ENCODE results near the gene KAT8. TPM values are rescaled to one million over a fixed set of nuclear protein-coding genes. Genes with fewer than 3 reads are reported as not detected.

Gene KAT8
- total and polyA plus RNA-seq, 9 of the 15 experiments (the other 6 are each of a cell fraction or from before 2014, with no cell fraction given) = 10.0 to 98.5 (median 76.4) TPM

DNA sequence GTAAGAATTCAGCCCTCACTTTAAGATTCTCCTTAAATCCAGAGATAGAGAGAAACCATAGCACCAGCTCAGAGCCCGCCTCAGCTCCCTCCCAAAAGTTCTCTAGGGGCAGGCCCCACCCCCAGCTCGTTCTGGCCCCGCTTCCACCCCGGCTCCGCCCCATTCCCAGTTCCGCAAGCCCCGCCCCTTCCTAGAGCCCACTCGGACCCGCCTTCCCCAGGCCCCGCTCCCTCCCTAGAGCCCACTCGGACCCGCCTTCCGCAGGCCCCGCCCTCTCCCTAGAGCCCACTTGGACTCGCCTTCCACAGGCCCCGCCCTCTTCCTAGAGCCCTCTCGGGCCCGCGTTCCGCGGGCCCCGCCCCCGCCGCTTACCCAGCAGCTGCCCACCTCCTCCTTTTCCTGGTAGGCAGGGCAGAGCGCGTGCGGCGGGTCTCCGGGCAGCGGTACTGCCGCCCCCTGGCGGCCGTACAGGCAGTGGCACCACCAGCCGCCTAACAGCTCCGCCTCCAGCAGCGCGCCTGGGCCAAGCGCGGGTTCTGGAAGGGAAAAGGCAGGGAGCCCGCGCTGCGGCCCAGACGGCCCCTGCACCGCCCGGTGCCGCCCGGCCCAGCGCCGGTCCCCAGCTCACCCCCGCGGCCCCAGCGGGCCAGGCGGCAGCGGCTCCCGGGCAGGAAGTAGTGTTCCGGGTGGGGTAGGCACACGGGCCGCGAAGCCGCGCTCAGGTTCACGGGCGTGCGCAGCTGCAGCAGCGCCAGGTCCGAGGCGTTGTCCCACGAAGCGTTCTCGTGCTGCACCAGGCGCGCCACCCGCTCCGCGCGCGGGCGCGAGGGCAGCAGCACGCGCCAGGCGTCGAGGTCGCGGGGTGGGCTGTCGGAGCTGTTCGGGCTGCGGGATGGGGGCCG is 24.9 kb downstream of the KAT8 start (continued):
- TF ChIP-seq, protein P1, sequence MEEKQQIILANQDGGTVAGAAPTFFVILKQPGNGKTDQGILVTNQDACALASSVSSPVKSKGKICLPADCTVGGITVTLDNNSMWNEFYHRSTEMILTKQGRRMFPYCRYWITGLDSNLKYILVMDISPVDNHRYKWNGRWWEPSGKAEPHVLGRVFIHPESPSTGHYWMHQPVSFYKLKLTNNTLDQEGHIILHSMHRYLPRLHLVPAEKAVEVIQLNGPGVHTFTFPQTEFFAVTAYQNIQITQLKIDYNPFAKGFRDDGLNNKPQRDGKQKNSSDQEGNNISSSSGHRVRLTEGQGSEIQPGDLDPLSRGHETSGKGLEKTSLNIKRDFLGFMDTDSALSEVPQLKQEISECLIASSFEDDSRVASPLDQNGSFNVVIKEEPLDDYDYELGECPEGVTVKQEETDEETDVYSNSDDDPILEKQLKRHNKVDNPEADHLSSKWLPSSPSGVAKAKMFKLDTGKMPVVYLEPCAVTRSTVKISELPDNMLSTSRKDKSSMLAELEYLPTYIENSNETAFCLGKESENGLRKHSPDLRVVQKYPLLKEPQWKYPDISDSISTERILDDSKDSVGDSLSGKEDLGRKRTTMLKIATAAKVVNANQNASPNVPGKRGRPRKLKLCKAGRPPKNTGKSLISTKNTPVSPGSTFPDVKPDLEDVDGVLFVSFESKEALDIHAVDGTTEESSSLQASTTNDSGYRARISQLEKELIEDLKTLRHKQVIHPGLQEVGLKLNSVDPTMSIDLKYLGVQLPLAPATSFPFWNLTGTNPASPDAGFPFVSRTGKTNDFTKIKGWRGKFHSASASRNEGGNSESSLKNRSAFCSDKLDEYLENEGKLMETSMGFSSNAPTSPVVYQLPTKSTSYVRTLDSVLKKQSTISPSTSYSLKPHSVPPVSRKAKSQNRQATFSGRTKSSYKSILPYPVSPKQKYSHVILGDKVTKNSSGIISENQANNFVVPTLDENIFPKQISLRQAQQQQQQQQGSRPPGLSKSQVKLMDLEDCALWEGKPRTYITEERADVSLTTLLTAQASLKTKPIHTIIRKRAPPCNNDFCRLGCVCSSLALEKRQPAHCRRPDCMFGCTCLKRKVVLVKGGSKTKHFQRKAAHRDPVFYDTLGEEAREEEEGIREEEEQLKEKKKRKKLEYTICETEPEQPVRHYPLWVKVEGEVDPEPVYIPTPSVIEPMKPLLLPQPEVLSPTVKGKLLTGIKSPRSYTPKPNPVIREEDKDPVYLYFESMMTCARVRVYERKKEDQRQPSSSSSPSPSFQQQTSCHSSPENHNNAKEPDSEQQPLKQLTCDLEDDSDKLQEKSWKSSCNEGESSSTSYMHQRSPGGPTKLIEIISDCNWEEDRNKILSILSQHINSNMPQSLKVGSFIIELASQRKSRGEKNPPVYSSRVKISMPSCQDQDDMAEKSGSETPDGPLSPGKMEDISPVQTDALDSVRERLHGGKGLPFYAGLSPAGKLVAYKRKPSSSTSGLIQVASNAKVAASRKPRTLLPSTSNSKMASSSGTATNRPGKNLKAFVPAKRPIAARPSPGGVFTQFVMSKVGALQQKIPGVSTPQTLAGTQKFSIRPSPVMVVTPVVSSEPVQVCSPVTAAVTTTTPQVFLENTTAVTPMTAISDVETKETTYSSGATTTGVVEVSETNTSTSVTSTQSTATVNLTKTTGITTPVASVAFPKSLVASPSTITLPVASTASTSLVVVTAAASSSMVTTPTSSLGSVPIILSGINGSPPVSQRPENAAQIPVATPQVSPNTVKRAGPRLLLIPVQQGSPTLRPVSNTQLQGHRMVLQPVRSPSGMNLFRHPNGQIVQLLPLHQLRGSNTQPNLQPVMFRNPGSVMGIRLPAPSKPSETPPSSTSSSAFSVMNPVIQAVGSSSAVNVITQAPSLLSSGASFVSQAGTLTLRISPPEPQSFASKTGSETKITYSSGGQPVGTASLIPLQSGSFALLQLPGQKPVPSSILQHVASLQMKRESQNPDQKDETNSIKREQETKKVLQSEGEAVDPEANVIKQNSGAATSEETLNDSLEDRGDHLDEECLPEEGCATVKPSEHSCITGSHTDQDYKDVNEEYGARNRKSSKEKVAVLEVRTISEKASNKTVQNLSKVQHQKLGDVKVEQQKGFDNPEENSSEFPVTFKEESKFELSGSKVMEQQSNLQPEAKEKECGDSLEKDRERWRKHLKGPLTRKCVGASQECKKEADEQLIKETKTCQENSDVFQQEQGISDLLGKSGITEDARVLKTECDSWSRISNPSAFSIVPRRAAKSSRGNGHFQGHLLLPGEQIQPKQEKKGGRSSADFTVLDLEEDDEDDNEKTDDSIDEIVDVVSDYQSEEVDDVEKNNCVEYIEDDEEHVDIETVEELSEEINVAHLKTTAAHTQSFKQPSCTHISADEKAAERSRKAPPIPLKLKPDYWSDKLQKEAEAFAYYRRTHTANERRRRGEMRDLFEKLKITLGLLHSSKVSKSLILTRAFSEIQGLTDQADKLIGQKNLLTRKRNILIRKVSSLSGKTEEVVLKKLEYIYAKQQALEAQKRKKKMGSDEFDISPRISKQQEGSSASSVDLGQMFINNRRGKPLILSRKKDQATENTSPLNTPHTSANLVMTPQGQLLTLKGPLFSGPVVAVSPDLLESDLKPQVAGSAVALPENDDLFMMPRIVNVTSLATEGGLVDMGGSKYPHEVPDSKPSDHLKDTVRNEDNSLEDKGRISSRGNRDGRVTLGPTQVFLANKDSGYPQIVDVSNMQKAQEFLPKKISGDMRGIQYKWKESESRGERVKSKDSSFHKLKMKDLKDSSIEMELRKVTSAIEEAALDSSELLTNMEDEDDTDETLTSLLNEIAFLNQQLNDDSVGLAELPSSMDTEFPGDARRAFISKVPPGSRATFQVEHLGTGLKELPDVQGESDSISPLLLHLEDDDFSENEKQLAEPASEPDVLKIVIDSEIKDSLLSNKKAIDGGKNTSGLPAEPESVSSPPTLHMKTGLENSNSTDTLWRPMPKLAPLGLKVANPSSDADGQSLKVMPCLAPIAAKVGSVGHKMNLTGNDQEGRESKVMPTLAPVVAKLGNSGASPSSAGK (IDR thresholded peaks at IDR 0.05) = peak; percentile 73
- peak; percentile 70 for TF ChIP-seq EGR1 (conservative IDR thresholded peaks at IDR 0.05)
- no peak for TF ChIP-seq CREB1 (IDR thresholded peaks at IDR 0.05)
- peak; percentile 65 for TF ChIP-seq CREB1 (CRISPR knock-in tag; IDR thresholded peaks at IDR 0.05)
- TF ChIP-seq MEF2D (tag; conservative IDR thresholded peaks at IDR 0.05; ENCODE audit: low read depth) = no peak
- TF ChIP-seq, protein P2, sequence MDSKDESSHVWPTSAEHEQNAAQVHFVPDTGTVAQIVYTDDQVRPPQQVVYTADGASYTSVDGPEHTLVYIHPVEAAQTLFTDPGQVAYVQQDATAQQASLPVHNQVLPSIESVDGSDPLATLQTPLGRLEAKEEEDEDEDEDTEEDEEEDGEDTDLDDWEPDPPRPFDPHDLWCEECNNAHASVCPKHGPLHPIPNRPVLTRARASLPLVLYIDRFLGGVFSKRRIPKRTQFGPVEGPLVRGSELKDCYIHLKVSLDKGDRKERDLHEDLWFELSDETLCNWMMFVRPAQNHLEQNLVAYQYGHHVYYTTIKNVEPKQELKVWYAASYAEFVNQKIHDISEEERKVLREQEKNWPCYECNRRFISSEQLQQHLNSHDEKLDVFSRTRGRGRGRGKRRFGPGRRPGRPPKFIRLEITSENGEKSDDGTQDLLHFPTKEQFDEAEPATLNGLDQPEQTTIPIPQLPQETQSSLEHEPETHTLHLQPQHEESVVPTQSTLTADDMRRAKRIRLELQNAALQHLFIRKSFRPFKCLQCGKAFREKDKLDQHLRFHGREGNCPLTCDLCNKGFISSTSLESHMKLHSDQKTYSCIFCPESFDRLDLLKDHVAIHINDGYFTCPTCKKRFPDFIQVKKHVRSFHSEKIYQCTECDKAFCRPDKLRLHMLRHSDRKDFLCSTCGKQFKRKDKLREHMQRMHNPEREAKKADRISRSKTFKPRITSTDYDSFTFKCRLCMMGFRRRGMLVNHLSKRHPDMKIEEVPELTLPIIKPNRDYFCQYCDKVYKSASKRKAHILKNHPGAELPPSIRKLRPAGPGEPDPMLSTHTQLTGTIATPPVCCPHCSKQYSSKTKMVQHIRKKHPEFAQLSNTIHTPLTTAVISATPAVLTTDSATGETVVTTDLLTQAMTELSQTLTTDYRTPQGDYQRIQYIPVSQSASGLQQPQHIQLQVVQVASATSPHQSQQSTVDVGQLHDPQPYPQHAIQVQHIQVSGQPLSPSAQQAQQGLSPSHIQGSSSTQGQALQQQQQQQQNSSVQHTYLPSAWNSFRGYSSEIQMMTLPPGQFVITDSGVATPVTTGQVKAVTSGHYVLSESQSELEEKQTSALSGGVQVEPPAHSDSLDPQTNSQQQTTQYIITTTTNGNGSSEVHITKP (IDR thresholded peaks at IDR 0.05; ENCODE audit: partially characterized antibody) = peak; percentile 83
- TF ChIP-seq, protein P3, sequence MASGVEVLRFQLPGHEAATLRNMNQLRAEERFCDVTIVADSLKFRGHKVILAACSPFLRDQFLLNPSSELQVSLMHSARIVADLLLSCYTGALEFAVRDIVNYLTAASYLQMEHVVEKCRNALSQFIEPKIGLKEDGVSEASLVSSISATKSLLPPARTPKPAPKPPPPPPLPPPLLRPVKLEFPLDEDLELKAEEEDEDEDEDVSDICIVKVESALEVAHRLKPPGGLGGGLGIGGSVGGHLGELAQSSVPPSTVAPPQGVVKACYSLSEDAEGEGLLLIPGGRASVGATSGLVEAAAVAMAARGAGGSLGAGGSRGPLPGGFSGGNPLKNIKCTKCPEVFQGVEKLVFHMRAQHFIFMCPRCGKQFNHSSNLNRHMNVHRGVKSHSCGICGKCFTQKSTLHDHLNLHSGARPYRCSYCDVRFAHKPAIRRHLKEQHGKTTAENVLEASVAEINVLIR (CRISPR knock-in tag; IDR thresholded peaks at IDR 0.05) = no peak
- TF ChIP-seq PTBP1 (IDR thresholded peaks at IDR 0.05; ENCODE audit: low read depth, low read length) = no peak
- peak; percentile 67; the same call in 1 of the 2 replicates for TF ChIP-seq JUN (IDR thresholded peaks at IDR 0.05; ENCODE audit: borderline replicate concordance, low read depth, low read length)
- TF ChIP-seq JUN (CRISPR knock-in tag; IDR thresholded peaks at IDR 0.05; ENCODE audit: borderline replicate concordance) = no peak
